LNCaP clone FGC (cell line): ENCODE measurements around the gene FBXO11.

ENCODE experiments used
- DNase-seq: peaks from one replicate; pipeline ENCODE4 v3.0.0-alpha.2; 2011; ENCODE audit warnings: low read depth
- H3K4me3 ChIP-seq: 2 replicates; pipeline ENCODE4 v1.5.1; 2011; ENCODE audit warnings: mild to moderate bottlenecking, low read depth, low read length, control low read depth
- TF ChIP-seq, protein P1 (sequence below): IDR thresholded peaks from 2 replicates; pipeline ENCODE4 v1.5.1; 2012; ENCODE audit warnings: mild to moderate bottlenecking; ENCODE audit not compliant: control insufficient read depth, insufficient read depth; ENCODE audit errors: extremely low read depth

Gene FBXO11

DNA sequence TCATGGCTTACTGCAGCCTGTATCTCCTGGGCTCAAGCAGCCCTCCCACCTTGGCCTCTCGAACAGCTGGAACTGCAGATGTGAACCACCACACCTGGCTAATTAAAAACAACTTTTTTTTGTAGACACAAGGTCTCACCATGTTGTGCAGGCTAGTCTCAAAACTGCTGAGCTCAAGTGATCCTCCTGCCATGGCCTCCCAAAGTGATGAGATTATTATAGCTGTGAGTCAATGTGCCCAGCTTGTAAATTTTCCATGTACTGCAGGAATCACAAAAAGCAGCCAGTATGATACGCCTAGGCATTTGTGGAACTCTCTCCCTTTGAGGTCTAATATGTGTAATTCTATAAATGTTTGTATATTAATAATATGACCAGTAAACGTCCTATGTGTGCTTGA lies 63.5 kb downstream of the FBXO11 start:
- H3K4me3 ChIP-seq, result no peak overlapping the region
- DNase-seq, result no peak
- TF ChIP-seq, protein P1, sequence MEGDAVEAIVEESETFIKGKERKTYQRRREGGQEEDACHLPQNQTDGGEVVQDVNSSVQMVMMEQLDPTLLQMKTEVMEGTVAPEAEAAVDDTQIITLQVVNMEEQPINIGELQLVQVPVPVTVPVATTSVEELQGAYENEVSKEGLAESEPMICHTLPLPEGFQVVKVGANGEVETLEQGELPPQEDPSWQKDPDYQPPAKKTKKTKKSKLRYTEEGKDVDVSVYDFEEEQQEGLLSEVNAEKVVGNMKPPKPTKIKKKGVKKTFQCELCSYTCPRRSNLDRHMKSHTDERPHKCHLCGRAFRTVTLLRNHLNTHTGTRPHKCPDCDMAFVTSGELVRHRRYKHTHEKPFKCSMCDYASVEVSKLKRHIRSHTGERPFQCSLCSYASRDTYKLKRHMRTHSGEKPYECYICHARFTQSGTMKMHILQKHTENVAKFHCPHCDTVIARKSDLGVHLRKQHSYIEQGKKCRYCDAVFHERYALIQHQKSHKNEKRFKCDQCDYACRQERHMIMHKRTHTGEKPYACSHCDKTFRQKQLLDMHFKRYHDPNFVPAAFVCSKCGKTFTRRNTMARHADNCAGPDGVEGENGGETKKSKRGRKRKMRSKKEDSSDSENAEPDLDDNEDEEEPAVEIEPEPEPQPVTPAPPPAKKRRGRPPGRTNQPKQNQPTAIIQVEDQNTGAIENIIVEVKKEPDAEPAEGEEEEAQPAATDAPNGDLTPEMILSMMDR, result no peak

DNA sequence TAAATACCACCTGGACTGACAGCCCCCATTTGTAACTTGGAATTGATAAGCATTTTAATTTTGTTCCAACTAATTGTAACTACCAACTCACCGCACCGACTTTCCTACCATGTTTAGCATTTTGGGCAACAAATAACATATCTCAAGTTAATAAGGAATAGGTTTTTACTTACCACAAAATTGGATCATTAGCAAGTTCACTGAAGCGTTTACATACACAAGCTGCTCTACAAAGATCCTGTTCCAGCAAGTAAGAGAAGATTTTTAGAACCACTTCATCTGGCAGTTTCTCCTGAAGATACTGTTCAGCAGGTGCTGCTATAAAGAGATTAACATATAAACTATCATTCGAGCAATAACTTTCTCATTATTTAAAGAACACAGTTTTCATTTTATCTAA lies 67.6 kb downstream of the FBXO11 start:
- TF ChIP-seq, protein P1, result no peak
- no peak overlapping the region for H3K4me3 ChIP-seq

GRCh38 chr2:47838249-47838648 lies 68.0 kb downstream of the FBXO11 start:
- no peak for DNase-seq
- TF ChIP-seq, protein P1, result no peak
- no peak overlapping the region for H3K4me3 ChIP-seq

More for the DNA sequence above, 67.6 kb downstream of the FBXO11 start:
- DNase-seq, result no peak

- DNase-seq, result no peak
- no peak overlapping the region for H3K4me3 ChIP-seq
- TF ChIP-seq, protein P1, result no peak
Measured at GRCh38 chr2:47833516-47833968, 72.8 kb downstream of the FBXO11 start.

DNA sequence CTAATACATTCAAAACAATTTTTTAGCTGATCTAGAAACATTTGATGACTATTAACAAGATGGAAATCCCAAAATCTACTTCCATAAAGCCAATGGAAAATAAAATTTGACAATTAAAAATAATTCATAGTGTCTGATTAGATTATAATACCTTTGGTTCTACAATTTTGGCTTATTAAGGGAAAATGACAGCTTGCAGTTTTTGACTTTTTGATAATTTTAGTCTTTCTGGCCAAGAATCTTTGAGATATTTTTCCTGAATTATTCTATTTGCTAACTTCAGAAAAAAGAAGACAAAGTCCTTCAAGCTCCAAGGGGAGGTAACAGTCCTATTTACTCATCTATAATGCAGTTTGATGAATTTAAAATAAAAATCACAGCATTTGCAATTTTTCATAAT lies 83.8 kb downstream of the FBXO11 start:
- TF ChIP-seq, protein P1, result no peak
- H3K4me3 ChIP-seq, result no peak overlapping the region
- no peak for DNase-seq

- TF ChIP-seq, protein P1, result no peak
- H3K4me3 ChIP-seq, result no peak overlapping the region
- DNase-seq, result no peak
Measured at GRCh38 chr2:47819834-47820233, 86.5 kb downstream of the FBXO11 start.

- DNase-seq, result peak; percentile 2
- TF ChIP-seq, protein P1, result no peak
- H3K4me3 ChIP-seq, result no peak overlapping the region
Measured at GRCh38 chr2:47818777-47819176, 87.5 kb downstream of the FBXO11 start.
